Right forelimb (tissue), 1 donor: Measurements from ENCODE around the gene SLC25A33.
"Not testable (repeated sequence)": the region's sequence is repeated elsewhere in the genome, so short reads cannot be mapped to it uniquely, and the experiment has no call there.

Experiments
- DNase-seq: peaks from one replicate; pipeline ENCODE4 v3.0.0-alpha.2; 2018

SLC25A33 gene

DNA sequence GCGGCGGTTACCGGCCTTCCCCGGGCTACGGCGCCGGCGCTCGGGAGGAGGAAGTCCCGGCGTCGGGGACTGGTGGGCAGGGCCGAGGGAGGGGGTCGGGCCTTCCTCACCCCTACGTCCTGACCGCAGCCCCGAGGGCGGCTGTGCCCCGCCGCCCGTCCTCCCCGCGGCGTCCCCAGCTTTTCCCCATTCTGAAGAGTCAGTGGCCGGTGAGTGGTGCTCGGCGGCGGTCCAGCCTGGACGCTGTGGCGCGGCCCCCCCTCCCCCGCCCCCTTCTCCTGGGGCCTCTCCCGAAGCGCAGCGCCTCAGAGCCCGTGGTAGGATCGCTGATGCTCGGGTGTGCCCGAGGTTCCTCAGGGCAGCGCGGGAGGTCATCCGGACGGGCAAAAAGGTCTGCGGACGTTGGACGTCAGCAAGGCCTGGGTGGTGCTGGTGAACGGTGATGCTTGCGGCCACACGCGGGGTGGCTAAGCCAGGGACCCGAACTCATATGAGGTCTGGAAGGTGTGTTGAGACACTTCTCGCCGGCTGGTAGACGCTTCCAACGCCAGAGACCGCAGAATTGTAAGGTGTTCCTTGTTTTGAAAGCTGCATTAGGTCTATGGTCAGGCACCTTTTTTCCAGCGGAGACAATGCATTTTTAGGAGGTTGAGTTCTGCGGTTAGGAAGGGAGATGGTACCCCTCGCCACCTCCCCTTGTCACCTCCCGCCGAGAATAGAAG lies 725 bp downstream of the SLC25A33 start:
- DNase-seq, result peak; percentile 73

DNA sequence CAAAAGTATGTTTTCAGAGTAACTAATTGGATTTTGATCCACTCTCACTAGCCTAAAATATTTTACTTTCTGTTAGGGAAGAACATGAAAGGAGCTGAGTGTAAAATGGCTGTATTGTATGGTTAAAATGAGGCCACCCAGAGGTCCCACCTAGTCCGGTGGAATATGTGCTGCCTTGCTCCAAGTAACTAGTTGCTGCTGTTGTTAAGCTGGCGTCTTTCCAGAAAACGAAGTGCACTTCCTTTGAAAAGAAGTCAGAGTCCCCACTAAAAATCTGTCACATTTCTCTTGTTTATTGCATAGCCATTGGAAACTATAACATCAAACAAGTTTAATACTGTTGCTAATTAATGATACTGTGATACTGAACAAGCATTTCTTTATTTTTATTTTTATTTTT lies 3.2 kb downstream of the SLC25A33 start:
- no peak for DNase-seq

- DNase-seq, result no peak
These were observed 5.7 kb downstream of the SLC25A33 start for GRCh38 chr1:9544926-9545325.

DNA sequence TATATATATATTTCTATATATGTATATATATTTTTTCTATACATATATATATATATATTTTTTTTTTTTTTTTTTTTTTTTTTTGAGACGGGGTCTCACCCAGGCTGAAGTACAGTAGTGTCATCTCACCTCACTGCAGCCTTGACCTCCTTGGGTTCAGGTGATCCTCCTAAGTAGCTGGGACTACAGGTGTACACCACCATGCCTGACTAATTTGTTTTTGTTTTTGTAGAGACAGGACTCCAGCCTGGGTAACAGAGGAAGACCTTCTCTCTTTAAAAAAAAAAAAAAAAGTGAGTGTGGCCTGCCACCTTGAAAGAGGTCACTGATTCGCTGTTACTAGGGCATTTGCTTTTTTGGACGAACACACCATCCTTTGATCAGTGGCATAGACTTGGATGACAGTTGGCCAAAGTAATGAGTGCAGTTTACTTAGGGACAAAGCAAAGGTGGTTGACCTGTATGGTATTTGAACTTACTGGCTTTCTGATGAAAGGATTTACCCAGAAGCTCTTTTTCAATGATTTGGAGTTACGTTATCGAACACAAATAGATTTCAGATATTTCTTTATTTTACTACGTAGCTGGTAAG lies 10.8 kb downstream of the SLC25A33 start:
- DNase-seq, result no peak

GRCh38 chr1:9551984-9552383 lies 12.7 kb downstream of the SLC25A33 start:
- DNase-seq, result no peak

GRCh38 chr1:9553736-9554144 lies 14.5 kb downstream of the SLC25A33 start:
- DNase-seq, result no peak

GRCh38 chr1:9555942-9556341 lies 16.7 kb downstream of the SLC25A33 start:
- DNase-seq, result no peak

DNA sequence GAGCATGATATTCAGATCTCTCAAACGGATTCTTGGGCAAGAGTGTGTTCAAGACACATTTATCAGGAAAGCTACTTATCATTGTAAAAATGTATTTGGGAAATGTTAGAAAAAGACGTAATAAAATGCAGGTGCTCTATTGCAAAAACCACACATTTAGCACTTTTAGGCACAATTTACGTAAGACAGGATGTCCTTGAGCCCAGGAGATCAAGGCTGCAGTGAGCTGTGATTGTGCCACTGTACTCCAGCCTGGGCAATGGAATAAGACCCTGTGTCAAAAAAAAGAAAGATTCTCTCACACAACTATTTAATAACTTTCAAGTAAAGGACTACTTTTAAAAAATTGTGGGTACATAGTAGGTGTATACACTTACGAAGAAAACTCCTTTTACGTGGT lies 18.4 kb downstream of the SLC25A33 start:
- no peak for DNase-seq

DNA sequence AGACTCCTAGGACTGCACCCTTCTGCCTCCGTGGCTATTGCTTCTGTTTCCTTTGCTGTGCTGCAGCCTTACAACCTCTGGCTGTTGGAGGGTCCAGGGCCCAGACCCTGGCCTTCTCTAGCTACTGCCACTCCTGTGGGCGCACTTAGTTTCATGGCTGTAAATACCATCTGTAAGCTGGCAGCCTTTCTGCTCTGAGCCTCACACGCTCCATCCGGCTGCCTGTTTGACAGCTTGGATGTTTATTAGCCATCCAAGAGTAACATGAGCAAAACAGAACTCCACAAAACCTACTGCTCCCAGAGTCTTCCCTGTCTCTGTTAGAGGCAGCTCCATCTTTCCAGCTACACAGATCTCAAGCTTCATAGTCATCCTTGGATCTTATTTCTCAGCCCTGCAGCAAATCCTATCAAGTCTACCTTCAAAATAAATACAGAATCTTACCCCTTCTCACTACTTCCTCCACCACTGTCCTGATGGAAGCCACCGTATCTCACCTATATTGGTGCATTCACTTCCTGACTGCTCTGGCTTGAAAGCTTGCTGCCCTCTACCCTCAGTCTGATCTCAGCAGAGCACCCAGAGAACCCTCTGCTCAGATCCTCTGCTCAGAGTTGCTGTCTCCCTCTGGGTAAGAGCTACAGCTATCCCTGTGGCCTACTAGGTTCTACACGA lies 19.1 kb downstream of the SLC25A33 start:
- DNase-seq, result no peak

GRCh38 chr1:9558946-9559545 lies 19.8 kb downstream of the SLC25A33 start:
- DNase-seq, result no peak

GRCh38 chr1:9559673-9560072 lies 20.4 kb downstream of the SLC25A33 start:
- DNase-seq, result no peak

DNA sequence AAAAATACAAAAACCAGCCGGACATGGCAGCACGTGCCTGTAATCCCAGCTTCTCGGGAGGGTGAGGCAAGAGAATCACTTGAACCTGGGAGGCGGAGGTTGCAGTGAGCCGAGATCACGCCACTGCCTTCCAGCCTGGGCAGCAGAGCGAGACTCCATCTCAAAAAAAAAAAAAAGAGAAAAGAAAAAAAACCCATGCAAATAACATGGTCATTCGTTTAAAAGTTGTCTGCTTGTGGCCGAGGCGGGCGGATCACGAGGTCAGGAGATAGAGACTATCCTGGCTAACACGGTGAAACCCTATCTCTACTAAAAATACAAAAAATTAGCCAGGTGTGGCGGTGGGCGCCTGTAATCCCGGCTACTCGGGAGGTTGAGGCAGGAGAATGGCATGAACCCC lies 20.8 kb downstream of the SLC25A33 start:
- DNase-seq, result not testable (repeated sequence)

GRCh38 chr1:9561429-9561828 lies 22.2 kb downstream of the SLC25A33 start:
- DNase-seq, result no peak

DNA sequence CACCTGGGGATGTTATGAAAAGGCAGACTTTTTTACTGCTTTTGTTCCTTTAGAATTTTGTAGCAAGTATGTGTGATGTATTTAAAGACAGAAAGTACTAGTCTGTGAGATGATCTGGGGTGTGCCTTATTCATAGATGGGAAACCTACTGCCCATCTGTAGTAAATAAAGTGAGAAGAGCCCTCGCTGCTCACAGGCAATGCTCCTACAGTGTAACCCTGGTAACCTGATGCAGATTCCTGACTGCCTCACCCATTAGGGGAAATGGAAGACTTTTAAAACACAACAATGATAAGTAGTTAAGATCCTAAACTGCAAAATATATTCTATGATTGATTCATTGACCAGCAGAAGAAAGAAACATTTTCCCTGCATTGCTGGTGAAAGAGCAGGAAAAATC lies 30.0 kb downstream of the SLC25A33 start:
- no peak for DNase-seq

- DNase-seq, result not testable (repeated sequence)
These were observed 31.7 kb downstream of the SLC25A33 start for GRCh38 chr1:9570886-9571529.

DNA sequence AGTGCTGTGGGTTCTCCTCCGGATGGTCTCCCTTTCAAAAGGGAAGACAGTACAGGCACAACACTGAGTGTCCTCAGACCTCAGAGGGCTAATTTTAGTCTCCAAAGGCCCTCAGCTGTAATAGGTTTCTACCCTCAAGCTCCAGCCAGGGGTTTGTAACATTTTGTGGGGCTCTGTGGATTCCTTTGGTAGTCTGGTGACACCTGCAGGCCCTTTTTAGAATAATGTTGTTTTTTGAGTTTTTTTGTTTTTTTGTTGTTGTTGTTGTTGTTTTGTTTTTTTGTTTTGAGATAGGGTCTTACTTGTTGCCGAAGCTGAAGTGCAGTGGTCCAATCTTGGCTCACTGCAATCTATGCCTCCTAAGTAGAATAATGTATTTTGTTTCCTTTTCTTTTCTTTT lies 34.5 kb downstream of the SLC25A33 start:
- DNase-seq, result no peak

DNA sequence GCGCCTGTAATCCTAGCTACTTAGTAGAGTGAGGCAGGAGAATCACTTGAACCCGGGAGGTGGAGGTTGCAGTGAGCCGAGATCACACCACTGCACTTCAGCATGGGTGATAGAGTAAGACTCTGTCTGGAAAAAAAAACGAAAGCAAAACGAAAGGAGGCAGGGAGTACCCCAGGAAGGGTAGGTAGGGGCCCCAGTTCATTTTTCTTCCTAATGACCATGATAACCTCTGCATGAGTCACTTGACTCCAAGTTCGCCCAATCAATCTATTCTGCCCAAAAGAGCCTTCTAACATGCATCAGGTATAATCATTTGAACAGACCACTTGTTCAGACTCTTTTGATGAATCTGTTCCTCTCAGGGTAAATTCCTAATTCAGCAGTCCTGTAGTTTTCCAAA lies 36.2 kb downstream of the SLC25A33 start:
- DNase-seq, result no peak

GRCh38 chr1:9576903-9577302 lies 37.6 kb downstream of the SLC25A33 start:
- no peak for DNase-seq

DNA sequence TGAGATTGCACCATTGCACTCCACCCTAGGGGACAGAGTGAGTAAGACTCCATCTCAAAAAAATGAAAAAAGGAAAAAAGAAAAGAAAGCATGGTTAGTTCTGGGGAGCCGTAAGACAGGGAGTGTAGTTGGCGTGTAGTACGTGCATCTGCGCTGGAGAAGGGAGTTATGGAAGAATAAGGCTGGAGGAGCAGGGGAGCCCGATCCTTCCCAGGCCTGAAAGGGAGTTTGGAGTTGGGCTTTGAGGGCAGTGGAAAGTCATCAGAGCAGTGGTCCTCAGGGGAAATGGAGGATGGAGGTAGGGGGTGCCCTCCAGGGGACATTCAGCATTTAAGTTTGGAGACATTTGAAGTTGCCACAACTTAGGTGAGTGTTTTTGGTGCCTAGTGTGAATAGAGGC lies 38.2 kb downstream of the SLC25A33 start:
- DNase-seq, result no peak

GRCh38 chr1:9580942-9581341 lies 41.7 kb downstream of the SLC25A33 start:
- DNase-seq, result no peak

GRCh38 chr1:9586147-9586766 lies 47.0 kb downstream of the SLC25A33 start:
- no peak for DNase-seq

- DNase-seq, result peak; percentile 95
These were observed 49.4 kb downstream of the SLC25A33 start, which contains the start of gene TMEM201 for GRCh38 chr1:9588551-9589143. Gene TMEM201 (plus strand): TSS chr1:9588911. CDS start chr1:9588931, 20 bp downstream.
